ENCODE results near the gene HAUS1.
"Not testable (repeated sequence)": the region's sequence is repeated elsewhere in the genome, so short reads cannot be mapped to it uniquely, and the experiment has no call there.

The HAUS1 gene

GRCh38 chr18:46096651-46097300 lies 7.4 kb upstream of the HAUS1 start:
- no peak for DNase-seq

GRCh38 chr18:46097431-46097800 lies 6.8 kb upstream of the HAUS1 start:
- no peak for DNase-seq

GRCh38 chr18:46097801-46098615 lies 6.2 kb upstream of the HAUS1 start, which contains the start of gene ATP5F1A:
ATP5F1A (minus strand) TSS chr18:46098296; CDS start chr18:46098231, 65 bp downstream.
- DNase-seq, result peak; percentile 48 to 49

- no peak for DNase-seq
Observed at GRCh38 chr18:46098616-46098933, 5.6 kb upstream of the HAUS1 start.

- no peak for DNase-seq
Observed at GRCh38 chr18:46099463-46099862, 4.7 kb upstream of the HAUS1 start.

GRCh38 chr18:46109386-46109785 lies 5.2 kb downstream of the HAUS1 start:
- no peak for DNase-seq

- DNase-seq, result no peak
Observed at GRCh38 chr18:46110406-46110805, 6.2 kb downstream of the HAUS1 start.

GRCh38 chr18:46113751-46114150 lies 9.6 kb downstream of the HAUS1 start:
- no peak for DNase-seq

- not testable (repeated sequence) for DNase-seq
Observed at GRCh38 chr18:46126625-46127024, 22.4 kb downstream of the HAUS1 start.

GRCh38 chr18:46130061-46130460 lies 25.9 kb downstream of the HAUS1 start:
- DNase-seq, result no peak

- not testable (repeated sequence) for DNase-seq
Observed at GRCh38 chr18:46130549-46130948, 26.4 kb downstream of the HAUS1 start.

- no peak for DNase-seq
Observed at GRCh38 chr18:46133534-46133933, 29.3 kb downstream of the HAUS1 start.

- DNase-seq, result no peak
Observed at GRCh38 chr18:46134920-46135675, 30.9 kb downstream of the HAUS1 start.

GRCh38 chr18:46140173-46140572 lies 36.0 kb downstream of the HAUS1 start:
- DNase-seq, result no peak

- DNase-seq, result no peak
Observed at GRCh38 chr18:46141199-46141598, 37.0 kb downstream of the HAUS1 start.

- peak in 1 of 2 experiments; percentile 15 for DNase-seq
Observed at GRCh38 chr18:46148810-46149209, 44.6 kb downstream of the HAUS1 start.

GRCh38 chr18:46152436-46152807 lies 48.2 kb downstream of the HAUS1 start:
- no peak for DNase-seq

- DNase-seq, result no peak
Observed at GRCh38 chr18:46152808-46153617, 48.8 kb downstream of the HAUS1 start.

- DNase-seq, result no peak
Observed at GRCh38 chr18:46155641-46156051, 51.5 kb downstream of the HAUS1 start.

- no peak for DNase-seq
Observed at GRCh38 chr18:46156124-46156745, 52.0 kb downstream of the HAUS1 start.

- DNase-seq, result no peak
Observed at GRCh38 chr18:46156843-46157242, 52.7 kb downstream of the HAUS1 start.

- no peak for DNase-seq
Observed at GRCh38 chr18:46158499-46158898, 54.3 kb downstream of the HAUS1 start.

Measured in NCI-H1930 (cell line).